CD14-positive monocyte (primary cell): ENCODE results near the gene TPSG1. TPM values are rescaled to one million over a fixed set of nuclear protein-coding genes. Genes with fewer than 3 reads are reported as not detected.

Experiments
- DNase-seq, 3 donors: peaks; one replicate each; pipeline ENCODE4 v3.0.0-alpha.2; 2011 to 2022
- H2AFZ ChIP-seq: 2 replicates; pipeline ENCODE4 v1.6.0; 2012; ENCODE audit warnings: mild to moderate bottlenecking, low read depth, low read length, inconsistent platforms; ENCODE audit not compliant: insufficient read depth, poor library complexity, severe bottlenecking
- H3K27ac ChIP-seq, 2 donors: 1 replicate in 1 of 2; 2 replicates in 1 of 2; pipeline ENCODE4 v1.5.1; 2012 to 2013; ENCODE audit warnings: low read length in 2 of 2, control low read depth in 1 of 2, inconsistent platforms in 1 of 2, low read depth in 1 of 2, mild to moderate bottlenecking in 1 of 2
- H3K27me3 ChIP-seq, 2 donors: one replicate each; pipeline versions ENCODE4 v1.6.0 to v1.6.1; 2011 to 2013; ENCODE audit warnings: low read length in 2 of 2; ENCODE audit not compliant: control insufficient read depth in 2 of 2, insufficient read depth in 2 of 2
- H3K36me3 ChIP-seq, 2 donors: replicated peaks in 1 of 2; 1 replicate in 1 of 2; 2 replicates in 1 of 2; pipeline versions ENCODE4 v1.5.1 to v1.6.1; 2012 to 2013; ENCODE audit warnings: low read length in 2 of 2, control low read depth in 1 of 2, inconsistent platforms in 1 of 2, mild to moderate bottlenecking in 1 of 2; ENCODE audit not compliant: insufficient read depth in 2 of 2, control insufficient read depth in 1 of 2
- H3K4me1 ChIP-seq, 2 donors: 1 replicate in 1 of 2; 2 replicates in 1 of 2; pipeline versions ENCODE4 v1.5.1 to v1.6.1; 2012 to 2013; ENCODE audit warnings: low read length in 2 of 2, control low read depth in 1 of 2, inconsistent platforms in 1 of 2, mild to moderate bottlenecking in 1 of 2, moderate library complexity in 1 of 2; ENCODE audit not compliant: insufficient read depth in 2 of 2, control insufficient read depth in 1 of 2
- H3K4me2 ChIP-seq: replicated peaks from 2 replicates; pipeline ENCODE3; 2012; ENCODE audit warnings: low read length, moderate library complexity, mild to moderate bottlenecking; ENCODE audit not compliant: poor library complexity, severe bottlenecking; ENCODE audit errors: extremely low read depth
- H3K4me3 ChIP-seq, 3 experiments: fragments of 200-600 bp in 1 of 3; sonication (generic) in 1 of 3; replicated peaks in 1 of 3; 1 replicate in 2 of 3; 2 replicates in 1 of 3; pipeline ENCODE4 v1.5.1; 2011 to 2013; ENCODE audit warnings: low read length in 3 of 3, mild to moderate bottlenecking in 3 of 3, control low read depth in 2 of 3, low read depth in 2 of 3, inconsistent platforms in 1 of 3, moderate library complexity in 1 of 3
- H3K79me2 ChIP-seq: 2 replicates; pipeline ENCODE4 v1.6.0; 2012; ENCODE audit warnings: mild to moderate bottlenecking, control low read depth, inconsistent platforms, low read length, moderate library complexity; ENCODE audit not compliant: insufficient read depth
- H3K9ac ChIP-seq: 2 replicates; pipeline ENCODE4 v1.6.0; 2017; ENCODE audit warnings: low read length, mild to moderate bottlenecking; ENCODE audit not compliant: insufficient read depth, poor library complexity, severe bottlenecking
- H3K9me3 ChIP-seq, 2 donors: replicated peaks in 1 of 2; 1 replicate in 1 of 2; 2 replicates in 1 of 2; pipeline versions ENCODE4 v1.5.1 to v1.6.1; 2012 to 2013; ENCODE audit warnings: low read length in 2 of 2, control low read depth in 1 of 2; ENCODE audit not compliant: control insufficient read depth in 1 of 2, insufficient read depth in 1 of 2
- H4K20me1 ChIP-seq: 2 replicates; pipeline ENCODE4 v1.6.0; 2012; ENCODE audit warnings: mild to moderate bottlenecking, low read length, control low read depth, moderate library complexity; ENCODE audit not compliant: insufficient read depth
- H3K27ac Mint-ChIP-seq, 7 donors: one replicate each; pipeline ENCODE4 v1.8.0; 2020; ENCODE audit warnings: mild to moderate bottlenecking in 7 of 7, mixed read lengths in 7 of 7, moderate library complexity in 6 of 7, inconsistent platforms in 2 of 7
- H3K27me3 Mint-ChIP-seq, 3 donors: one replicate each; pipeline ENCODE4 v1.8.0; 2021 to 2022; ENCODE audit warnings: low read depth in 3 of 3, mild to moderate bottlenecking in 3 of 3, mixed read lengths in 3 of 3, moderate library complexity in 3 of 3, inconsistent platforms in 1 of 3
- H3K36me3 Mint-ChIP-seq, 2 donors: one replicate each; pipeline ENCODE4 v1.8.0; 2020; ENCODE audit warnings: mixed read lengths in 2 of 2, inconsistent platforms in 1 of 2, mild to moderate bottlenecking in 1 of 2
- H3K4me1 Mint-ChIP-seq: one replicate; pipeline ENCODE4 v1.8.0; 2020; ENCODE audit warnings: mild to moderate bottlenecking, mixed read lengths
- H3K4me3 Mint-ChIP-seq, 2 donors: one replicate each; pipeline ENCODE4 v1.8.0; 2020; ENCODE audit warnings: mild to moderate bottlenecking in 2 of 2, mixed read lengths in 2 of 2, moderate library complexity in 1 of 2
- H3K9me3 Mint-ChIP-seq, 7 donors: one replicate each; pipeline ENCODE4 v1.8.0; 2020 to 2022; ENCODE audit warnings: mixed read lengths in 7 of 7, mild to moderate bottlenecking in 6 of 7, moderate library complexity in 6 of 7, inconsistent platforms in 2 of 7
- WGBS: methylation state at CpG from one replicate; pipeline ENCODE4 v1.1.5; 2013; ENCODE audit warnings: missing lambda C conversion rate; ENCODE audit not compliant: insufficient coverage; 5-methylcytosine and 5-hydroxymethylcytosine counted together
- intact Hi-C, 2 donors: fragments of 100-400 bp; cut with micrococcal nuclease; formaldehyde crosslinking; loops; one replicate each; pipeline versions ENCODE4 v1.15.0 to v1.15.1; 2023
- polyA plus RNA-seq, 3 donors: library from polyadenylated mRNA; depleted of rRNA in 1 of 3; unstranded in 2 of 3; stranded (reverse) in 1 of 3; fragments of 300-500 nt in 2 of 3; fragments of >200 nt in 1 of 3; fragmentation: Illumina TruSeq in 2 of 3; gene quantifications; 1 replicate in 2 of 3; 2 replicates in 1 of 3; pipeline ENCODE4 v1.2.3, GENCODE V29; 2012 to 2021
- TF ChIP-seq, protein P1 (sequence below): fragments of 200-600 bp; IDR thresholded peaks from one replicate; pipeline ENCODE4 v1.8.0; 2022; ENCODE audit warnings: antibody characterized with exemption, mild to moderate bottlenecking

Gene TPSG1
- polyA plus RNA-seq, 3 donors: not detected

DNA sequence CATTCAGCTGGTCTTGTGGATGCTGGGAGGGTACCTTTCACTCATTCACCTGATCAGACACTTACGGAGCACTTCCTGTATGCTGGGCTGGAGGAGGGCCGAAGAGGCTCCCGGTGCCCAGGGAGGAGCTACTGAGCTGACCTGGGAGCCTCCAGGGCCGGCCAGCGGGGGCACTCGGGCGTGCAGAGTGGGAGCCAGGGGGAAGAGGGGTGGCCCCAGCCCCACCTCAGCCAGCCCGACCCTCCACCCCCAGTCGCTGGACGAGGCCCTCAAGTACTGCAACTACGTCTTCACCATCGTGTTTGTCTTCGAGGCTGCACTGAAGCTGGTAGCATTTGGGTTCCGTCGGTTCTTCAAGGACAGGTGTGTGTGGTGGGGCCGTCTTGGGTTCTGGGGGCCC, 10.3 kb downstream of the TPSG1 start:
- Mint-ChIP-seq H3K27ac (no peak overlapping the region), H3K27me3 (peaks cover 0 to 4% (median 0%) of the 10 kb centered on the region in 3 donors), H3K4me3 (no peak overlapping the region), H3K9me3 (peaks cover 0 to 3% (median 0%) of the 10 kb centered on the region in 7 donors), H3K36me3 (no peaks in the 10 kb centered on the region), H3K4me1 (no peaks in the 10 kb centered on the region)
- TF ChIP-seq, protein P1, sequence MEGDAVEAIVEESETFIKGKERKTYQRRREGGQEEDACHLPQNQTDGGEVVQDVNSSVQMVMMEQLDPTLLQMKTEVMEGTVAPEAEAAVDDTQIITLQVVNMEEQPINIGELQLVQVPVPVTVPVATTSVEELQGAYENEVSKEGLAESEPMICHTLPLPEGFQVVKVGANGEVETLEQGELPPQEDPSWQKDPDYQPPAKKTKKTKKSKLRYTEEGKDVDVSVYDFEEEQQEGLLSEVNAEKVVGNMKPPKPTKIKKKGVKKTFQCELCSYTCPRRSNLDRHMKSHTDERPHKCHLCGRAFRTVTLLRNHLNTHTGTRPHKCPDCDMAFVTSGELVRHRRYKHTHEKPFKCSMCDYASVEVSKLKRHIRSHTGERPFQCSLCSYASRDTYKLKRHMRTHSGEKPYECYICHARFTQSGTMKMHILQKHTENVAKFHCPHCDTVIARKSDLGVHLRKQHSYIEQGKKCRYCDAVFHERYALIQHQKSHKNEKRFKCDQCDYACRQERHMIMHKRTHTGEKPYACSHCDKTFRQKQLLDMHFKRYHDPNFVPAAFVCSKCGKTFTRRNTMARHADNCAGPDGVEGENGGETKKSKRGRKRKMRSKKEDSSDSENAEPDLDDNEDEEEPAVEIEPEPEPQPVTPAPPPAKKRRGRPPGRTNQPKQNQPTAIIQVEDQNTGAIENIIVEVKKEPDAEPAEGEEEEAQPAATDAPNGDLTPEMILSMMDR: no peak
- H4K20me1 ChIP-seq: no peaks in the 10 kb centered on the region
- DNase-seq: no peak
- 77% methylated on average over 13 of the region's 16 CpGs for WGBS
- H3K36me3 ChIP-seq: no peaks in the 10 kb centered on the region
- no peaks in the 10 kb centered on the region for H3K4me1 ChIP-seq
- no peak overlapping the region for H3K27ac ChIP-seq
- H3K9me3 ChIP-seq: no peaks in the 10 kb centered on the region
- H3K9ac ChIP-seq: no peak overlapping the region
- no peaks in the 10 kb centered on the region for H3K79me2 ChIP-seq
- intact Hi-C loops: loop anchor here in 1 of 2 donors (10.0 kb wide), 1 partner anchor 50 kb away; no protein-coding TSS in a partner anchor
- H2AFZ ChIP-seq: no peak overlapping the region
- H3K27me3 ChIP-seq: no peaks in the 10 kb centered on the region
- no peak overlapping the region for H3K4me2 ChIP-seq
- H3K4me3 ChIP-seq: no peak overlapping the region

DNA sequence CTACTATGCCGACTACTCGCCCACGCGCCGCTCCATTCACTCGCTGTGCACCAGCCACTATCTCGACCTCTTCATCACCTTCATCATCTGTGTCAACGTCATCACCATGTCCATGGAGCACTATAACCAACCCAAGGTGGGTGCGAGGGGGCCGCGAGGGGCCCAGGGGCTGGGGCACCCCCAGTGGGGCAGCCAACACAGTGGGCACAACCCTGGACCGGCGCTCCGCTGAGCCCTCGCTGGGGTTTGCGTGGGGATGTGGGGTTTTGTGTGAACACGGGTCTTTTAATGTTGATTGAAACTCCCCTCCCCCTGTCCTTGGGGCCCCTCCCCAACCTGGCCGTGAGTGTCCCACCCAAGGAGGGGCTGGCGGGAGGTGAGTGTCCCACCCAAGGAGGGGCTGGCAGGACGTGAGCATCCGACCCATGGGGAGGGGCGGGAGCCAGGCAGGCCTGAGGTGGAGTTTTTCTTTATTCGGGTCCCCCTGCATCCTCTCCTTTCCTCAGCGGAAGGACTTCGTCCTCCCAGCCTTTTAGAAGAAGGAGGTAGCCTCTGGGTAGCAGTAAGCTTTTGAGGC, 11.2 kb downstream of the TPSG1 start:
- Histone ChIP-seq H3K4me3 (no peak overlapping the region), H3K27me3 (no peaks in the 10 kb centered on the region), H3K9ac (no peak overlapping the region), H3K4me2 (no peak overlapping the region), H2AFZ (no peak overlapping the region), H4K20me1 (no peaks in the 10 kb centered on the region), H3K4me1 (no peaks in the 10 kb centered on the region), H3K36me3 (no peaks in the 10 kb centered on the region), H3K9me3 (no peaks in the 10 kb centered on the region), H3K79me2 (no peaks in the 10 kb centered on the region), H3K27ac (no peak overlapping the region)
- Mint-ChIP-seq H3K4me3 (no peak overlapping the region), H3K27ac (no peak overlapping the region), H3K9me3 (peaks cover 0 to 3% (median 0%) of the 10 kb centered on the region in 7 donors), H3K36me3 (no peaks in the 10 kb centered on the region), H3K27me3 (peaks cover 0 to 4% (median 0%) of the 10 kb centered on the region in 3 donors), H3K4me1 (no peaks in the 10 kb centered on the region)
- TF ChIP-seq, protein P1: no peak
- 100% methylated on average over 6 of the region's 25 CpGs for WGBS
- intact Hi-C loops: loop anchor here in 1 of 2 donors (10.0 kb wide), 1 partner anchor 51 kb away; no protein-coding TSS in a partner anchor
- DNase-seq: no peak
